Peyer's patch (tissue), 4 donors: ENCODE data around the gene NAV3.

ENCODE experiments used
- CTCF ChIP-seq, 6 experiments: fragments of 450-650 bp in 4 of 6; fragments of 200-600 bp in 2 of 6; sonication (generic) in 1 of 6; IDR thresholded peaks; one replicate each; pipeline ENCODE4 v1.5.1; 2017 to 2019; ENCODE audit warnings: antibody characterized with exemption in 6 of 6, mild to moderate bottlenecking in 3 of 6, moderate library complexity in 1 of 6
- POLR2A ChIP-seq, 2 donors: fragments of 450-650 bp; IDR thresholded peaks; one replicate each; pipeline ENCODE4 v1.5.1; 2017; ENCODE audit warnings: antibody characterized with exemption in 2 of 2, mild to moderate bottlenecking in 2 of 2, moderate library complexity in 2 of 2

DNA sequence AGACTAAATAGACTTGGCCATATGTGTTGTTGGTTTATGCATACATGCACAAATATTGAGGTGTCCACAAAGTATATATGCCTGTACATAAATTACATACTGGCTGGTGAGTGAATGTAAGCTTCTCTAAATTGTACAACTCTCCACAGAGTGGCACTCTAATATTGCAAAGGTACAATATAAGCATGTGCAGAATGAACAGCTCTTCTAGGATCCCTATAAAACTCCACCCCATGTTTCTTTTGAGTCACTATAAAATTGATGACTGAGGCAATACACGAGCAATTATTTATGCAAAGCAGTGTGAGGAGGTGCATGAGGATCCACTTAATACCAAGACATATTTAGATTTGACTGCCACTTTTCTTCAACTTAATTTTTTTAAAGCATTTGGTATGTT, 172.2 kb downstream of the NAV3 start:
- TF ChIP-seq CTCF (IDR thresholded peaks at IDR 0.05) (no peak), POLR2A (IDR thresholded peaks at IDR 0.05) (no peak)
